Epithelial cell of prostate (primary cell): Measurements from ENCODE around the gene UST.
"Not testable (repeated sequence)": the region's sequence is repeated elsewhere in the genome, so short reads cannot be mapped to it uniquely, and the experiment has no call there.

Experiments used
- DNase-seq: peaks from one replicate; pipeline ENCODE4 v3.0.0-alpha.2; 2011; ENCODE audit warnings: low read depth, low spot score
- H3K27ac ChIP-seq: fragments of 450-650 bp; 2 replicates; pipeline ENCODE4 v1.5.1; 2017; ENCODE audit warnings: mild to moderate bottlenecking

The UST gene

DNA sequence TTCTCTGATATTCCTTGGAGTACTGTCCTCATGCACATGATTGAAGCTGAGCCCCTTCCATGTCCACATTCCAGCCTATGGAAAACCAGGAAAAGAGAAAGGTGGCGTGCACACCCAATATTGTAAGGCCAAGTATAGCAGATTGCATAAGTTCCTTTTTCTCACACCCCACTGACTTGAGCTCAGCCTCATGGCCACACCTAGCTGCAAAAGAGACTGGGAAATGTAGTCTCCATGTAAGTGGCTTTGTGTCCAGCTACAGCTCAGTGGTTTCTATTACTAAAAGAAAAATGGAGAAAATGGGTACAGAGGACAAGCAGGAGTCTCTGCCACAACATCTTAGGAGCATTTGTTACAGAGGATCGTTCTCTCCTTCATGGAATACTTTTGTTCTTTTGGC lies 10.8 kb upstream of the UST start:
- H3K27ac ChIP-seq = no peak overlapping the region
- no peak for DNase-seq

DNA sequence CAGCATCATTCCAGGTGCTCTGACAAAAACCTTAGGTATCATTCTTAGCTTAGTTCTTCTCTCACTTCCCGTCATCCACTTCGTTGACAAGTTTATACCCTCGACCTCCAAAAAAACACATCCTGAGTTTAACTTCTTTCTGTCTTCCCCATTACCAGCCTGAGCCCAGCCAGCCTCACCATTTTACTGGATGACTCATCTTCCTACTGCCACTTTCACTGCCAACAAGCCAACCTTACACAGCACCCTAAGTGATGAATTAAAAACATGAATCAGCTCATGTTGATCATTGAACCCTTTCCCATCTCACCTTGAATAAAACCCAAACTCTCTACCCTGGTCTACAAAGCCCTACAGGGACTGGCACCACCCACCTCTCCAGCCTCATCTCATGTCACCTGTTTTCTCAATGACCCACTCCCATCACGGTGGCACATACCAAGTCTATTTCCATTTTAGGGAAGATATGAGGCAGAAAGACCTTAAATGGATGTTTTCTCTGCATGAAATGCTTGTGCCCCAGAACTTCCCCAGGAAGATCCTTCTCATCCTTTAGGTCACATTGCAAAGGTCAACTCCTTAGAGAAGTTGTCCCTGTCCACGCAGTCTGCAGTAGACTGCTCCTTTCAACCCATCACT lies 9.9 kb upstream of the UST start:
- no peak for DNase-seq
- no peak overlapping the region for H3K27ac ChIP-seq

DNA sequence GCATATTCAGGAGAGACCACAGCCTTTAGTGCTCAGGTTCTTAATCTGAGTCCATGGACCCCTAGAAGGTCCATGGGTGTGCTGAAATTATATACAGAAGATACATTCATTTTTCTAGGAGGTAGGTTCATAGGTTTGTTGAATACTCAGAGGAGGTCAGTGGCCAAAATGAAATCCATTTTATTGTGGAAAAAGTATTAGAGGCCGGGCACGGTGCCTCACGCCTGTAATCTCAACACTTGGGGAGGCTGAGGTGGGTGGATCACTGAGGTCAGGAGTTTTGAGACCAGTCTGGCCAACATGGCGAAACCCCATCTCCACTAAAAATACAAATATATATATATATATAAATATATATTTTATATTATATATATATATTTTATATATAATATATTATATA lies 9.0 kb upstream of the UST start:
- DNase-seq = no peak
- H3K27ac ChIP-seq = no peak overlapping the region

DNA sequence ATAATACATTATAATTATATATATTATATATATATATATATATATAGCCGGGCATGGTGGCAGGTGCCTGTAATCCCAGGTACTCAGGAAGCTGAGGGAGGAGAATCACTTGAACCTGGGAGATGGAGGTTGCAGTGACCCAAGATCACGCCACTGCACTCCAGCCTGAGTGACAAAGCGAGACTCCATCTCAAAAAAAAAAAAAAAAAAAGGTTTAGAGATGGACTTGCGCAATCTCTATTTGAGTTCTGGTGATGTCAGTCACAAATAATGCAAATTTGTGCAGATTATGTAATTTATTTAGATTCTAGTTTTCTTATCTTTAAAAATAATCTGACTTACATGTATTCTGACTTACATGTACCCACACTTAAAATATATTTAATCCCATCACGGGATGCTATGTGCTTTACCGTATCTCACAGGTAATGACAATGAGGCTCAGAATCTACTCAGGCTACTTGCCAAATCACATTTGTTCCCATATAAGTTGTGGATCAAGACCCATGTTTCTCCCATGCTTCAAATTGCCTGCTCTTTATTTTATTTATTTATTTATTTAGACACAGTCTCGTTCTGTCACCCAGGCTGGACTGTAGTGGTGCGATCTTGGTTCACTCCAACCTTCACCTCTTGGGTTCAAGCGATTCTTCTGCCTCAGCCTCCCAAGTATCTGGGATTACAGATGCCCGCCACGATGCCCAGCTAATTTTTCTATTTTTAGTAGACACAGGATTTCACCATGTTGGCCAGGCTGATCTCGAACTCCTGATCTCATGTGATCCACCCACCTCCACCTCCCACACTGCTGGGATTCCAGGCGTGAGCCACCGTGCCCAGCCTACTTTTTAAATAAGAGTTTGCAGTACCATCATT lies 7.6 kb upstream of the UST start:
- H3K27ac ChIP-seq = no peak overlapping the region
- no peak for DNase-seq

DNA sequence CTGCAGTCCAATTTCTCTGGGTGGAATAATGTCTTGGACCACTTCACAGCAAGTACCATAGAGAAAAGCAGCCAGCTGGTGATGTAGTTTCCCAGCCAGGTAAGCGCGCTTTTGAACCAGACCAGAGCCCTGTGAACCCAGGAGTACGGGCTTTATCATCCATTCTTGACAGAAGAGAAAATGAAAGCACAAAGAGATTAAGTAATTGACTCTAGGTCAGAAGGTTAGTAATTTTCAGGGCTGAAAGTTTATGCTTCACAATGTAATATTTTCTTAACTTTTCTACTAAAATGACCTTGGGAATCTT lies 7.1 kb upstream of the UST start:
- no peak overlapping the region for H3K27ac ChIP-seq
- DNase-seq = no peak

DNA sequence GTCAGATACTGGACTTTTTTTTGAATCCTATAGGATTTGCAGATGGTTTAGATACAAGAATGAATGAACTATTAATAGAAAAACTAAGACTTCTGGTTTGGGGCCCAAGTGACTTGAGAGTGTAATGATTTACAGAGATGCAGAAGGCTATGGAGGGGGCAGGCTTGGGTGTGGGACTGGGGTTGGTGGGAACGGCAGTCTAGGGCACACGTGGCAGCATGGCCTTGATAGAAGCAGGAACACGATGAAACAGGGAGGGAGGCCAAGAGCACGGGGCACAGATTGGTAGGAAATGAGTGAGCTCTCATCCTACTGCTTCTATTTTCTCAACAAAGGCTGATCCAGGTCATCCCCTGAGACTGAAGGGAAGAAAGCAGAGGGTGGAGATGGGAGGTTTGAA lies 3.4 kb upstream of the UST start:
- H3K27ac ChIP-seq = no peak overlapping the region
- no peak for DNase-seq

DNA sequence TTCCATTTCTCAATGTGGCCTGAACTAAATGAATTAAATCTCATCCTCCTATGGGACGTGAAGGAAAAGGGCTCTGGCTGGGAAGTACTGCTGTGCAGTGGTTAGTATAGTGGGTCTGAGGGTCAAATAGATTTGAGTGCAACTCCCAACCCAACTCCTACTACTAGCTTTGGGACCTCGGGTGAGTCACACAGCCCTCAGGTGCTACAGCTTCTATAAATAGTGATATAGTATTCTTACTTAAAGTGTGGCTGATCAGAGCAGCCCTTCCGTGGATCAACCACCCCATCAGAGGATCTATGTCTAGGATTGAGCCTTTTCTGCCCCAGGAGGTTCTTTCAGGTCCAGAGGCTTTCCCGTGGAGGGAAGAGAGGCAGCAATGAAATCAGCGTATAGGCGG lies 904 bp upstream of the UST start:
- DNase-seq = no peak
- peak overlapping the region; percentile 61 for H3K27ac ChIP-seq

DNA sequence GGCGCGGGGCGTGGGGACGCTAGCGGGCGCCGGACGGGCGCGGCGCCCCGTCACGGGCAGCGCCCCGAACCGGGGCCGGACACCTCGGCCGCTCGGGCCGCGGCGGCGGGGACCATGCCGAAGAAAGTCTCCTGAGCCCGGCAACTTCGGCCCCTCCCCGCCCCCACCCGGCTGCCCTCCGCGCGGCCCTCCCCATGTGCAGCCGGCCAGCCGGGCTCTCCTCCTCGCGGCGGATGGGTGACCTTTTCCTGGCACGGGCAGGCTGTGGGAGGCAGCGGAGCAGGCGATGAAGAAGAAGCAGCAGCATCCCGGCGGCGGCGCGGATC lies 278 bp downstream of the UST start:
- H3K27ac ChIP-seq = peak overlapping the region; percentile 61
- DNase-seq = no peak

DNA sequence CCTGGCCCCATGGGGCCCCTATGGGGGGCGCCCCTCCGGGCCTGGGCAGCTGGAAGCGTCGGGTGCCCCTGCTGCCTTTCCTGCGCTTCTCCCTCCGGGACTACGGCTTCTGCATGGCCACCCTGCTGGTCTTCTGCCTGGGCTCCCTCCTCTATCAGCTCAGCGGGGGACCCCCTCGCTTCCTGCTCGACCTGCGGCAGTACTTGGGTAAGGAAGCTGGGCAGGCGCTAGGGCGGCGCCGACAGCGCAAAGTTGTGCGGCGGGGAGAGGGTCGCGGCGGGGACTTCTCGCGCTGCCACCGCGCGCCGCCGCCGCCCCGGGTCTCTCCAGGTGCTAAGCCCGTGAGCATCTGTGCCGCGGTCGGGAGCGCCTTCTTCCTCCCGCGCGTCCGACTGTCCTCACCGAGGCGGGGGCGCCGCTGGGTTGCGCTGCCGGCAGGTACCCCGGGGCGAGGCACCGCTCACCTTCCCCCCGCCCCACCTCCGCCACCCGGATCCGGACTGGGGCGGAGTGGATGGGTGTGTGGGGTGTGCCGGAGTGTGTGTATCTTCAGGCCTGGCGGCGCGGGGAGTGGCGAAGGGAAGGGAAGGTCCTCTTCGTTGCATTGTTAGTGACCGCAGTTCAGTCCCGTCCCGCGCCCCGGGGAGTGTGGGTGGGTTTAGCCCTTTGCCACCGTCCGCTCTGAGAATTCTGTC lies 788 bp downstream of the UST start:
- H3K27ac ChIP-seq = peak overlapping the region; percentile 61
- no peak for DNase-seq

DNA sequence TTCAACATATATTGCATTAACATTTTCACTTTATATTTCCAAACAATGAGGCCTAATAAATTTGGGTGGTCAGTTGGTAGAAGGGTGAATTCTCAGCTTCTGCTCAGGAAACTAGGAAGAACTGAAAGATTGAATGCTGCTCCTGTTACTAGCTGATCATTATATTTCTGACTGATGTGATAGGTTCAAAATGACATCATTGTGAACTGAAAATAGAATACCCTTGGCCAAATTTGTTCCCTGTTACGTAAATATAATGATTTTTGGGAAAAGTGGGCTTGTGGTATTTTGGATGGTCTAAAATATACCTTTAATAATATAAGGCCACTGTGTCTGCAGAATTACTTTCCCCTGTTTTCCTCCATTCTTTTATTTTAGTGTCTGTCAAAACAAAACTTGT lies 2.8 kb downstream of the UST start:
- no peak for DNase-seq
- no peak overlapping the region for H3K27ac ChIP-seq

DNA sequence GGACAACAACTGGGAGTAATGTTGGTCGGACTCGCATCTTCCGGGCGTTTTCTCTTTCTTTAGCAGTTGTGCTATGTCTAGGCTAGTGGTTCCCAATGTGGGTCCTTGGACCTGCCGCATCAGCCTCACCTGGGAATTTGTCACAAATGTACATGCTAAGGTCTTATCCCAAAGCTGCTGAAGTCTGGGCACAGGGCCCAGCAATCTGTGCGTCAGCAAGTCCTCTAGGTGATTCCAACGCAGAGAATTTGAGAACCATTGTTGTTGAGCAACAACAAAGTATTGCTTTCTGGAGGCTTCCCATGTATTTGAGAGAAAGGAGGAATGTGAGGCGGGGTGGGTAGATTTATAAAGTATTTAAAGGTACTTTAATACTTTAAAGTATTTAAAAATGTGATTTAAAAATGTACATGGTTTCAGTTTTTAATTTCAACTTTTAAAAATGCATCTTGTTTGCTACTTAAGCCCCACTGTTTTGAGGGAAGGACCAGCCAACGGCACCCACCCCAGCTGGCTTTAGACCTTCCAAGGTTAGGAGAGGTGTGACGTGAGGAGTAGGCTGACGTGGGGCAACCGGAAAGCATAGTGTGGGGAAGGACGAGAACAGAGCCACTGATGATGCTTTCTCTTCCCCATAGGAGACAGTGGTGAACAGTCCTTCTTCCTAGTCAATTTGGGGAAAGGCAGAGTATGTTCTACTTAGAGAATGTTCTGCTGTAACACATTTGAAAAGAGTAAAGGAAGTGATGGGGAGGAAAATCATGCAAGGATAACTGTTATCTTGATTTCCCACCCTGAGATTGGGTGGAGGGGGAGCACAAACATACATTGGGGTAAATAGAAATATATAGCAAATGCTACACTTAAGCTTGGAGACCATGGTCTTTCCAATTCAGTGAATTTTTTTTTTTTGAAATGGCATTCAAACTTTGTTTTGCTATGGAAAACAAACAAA lies 4.3 kb downstream of the UST start:
- no peak overlapping the region for H3K27ac ChIP-seq
- no peak for DNase-seq

DNA sequence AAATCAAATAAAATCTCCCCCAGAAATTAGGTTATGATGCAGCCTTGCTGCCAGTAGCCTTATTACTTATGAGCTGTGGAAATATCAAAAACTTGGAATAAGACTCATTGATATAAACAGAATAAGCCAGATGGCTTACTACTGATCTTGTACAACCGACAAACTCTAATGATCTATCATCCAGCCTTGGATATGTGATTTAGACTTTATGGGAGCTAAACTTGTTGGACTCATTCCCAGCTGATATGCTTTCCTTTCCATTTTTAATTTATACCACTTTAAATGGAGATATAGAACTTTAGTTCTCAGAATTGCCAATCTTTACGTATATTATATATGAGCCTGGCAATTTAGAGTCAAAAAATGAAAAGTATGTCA lies 5.0 kb downstream of the UST start:
- H3K27ac ChIP-seq = no peak overlapping the region
- no peak for DNase-seq

DNA sequence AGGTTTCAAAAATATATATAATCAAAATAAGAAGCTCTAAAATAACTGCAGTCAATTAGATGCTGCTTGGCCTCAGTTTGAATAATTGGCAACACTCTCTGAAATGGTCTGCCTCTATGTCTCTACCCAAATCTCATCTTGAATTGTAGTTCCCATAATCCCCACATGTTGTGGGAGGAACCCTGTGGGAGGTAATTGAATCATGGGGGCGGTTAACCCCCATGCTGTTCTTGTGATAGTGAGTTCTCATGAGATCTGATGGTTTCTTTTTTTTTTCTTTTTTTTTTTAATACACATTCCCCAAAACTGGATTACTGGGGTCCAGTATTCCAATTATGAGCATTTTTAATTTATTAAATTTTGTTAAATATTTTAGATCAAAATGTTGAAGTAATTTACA lies 8.5 kb downstream of the UST start:
- DNase-seq, H3K27ac ChIP-seq: not testable (repeated sequence)

DNA sequence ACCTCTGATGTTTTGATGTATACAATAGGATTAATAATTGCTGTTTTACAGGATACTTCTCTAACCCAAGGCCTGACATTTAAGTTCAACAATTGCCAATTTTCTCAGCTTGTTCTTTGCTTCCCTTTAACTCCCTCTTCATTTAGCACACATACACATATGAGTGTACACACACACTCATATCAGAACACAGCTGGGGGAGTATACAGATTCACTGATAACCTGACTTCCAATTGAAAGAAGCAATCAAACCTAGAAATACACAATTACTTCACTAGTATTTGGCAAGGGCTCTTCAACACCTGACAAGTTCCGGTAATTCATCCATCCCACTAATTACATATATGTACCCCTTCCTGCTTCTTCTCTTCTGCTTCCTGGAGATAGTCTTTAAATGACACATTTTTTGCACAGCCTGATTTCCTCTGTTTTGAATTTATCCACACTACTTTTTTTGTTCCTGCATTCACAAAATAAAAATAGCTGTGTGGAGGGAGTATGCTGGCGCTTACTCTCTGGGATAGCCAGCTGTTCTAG lies 11.2 kb downstream of the UST start:
- no peak overlapping the region for H3K27ac ChIP-seq
- no peak for DNase-seq

DNA sequence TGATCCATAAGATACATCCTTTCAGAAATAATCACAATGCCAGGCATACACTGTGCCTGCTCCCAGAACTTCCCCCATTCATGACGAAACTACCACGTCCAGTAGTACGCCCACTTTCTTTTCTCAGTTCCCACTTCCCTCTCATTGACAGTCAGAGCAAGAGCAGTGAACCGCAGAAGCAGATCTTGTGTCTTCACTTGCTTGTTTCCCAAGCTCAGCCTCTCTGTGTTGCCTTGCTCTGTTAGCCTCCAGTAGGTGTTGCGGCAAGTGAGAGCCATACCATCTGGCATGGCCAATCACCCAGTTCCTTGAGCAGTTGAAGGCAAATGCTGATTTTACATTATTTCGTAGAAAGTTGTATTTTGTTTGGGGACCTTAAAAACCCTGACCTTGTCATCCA lies 11.7 kb downstream of the UST start:
- no peak for DNase-seq
- H3K27ac ChIP-seq = no peak overlapping the region

DNA sequence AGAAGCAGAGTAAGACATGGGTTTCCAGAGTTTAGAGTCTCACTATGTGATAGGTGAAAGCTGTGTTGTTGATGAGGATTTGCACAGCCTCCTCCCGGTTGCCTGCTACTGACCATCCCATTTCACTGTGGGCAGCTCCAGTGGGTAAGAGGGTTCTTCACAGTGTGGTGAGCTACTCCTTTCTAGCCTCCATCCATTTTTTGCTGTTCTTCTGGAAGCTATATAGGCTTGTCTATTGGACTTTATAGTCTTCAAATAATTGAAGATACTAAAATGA lies 13.4 kb downstream of the UST start:
- DNase-seq = no peak
- peak overlapping the region; percentile 71 for H3K27ac ChIP-seq

DNA sequence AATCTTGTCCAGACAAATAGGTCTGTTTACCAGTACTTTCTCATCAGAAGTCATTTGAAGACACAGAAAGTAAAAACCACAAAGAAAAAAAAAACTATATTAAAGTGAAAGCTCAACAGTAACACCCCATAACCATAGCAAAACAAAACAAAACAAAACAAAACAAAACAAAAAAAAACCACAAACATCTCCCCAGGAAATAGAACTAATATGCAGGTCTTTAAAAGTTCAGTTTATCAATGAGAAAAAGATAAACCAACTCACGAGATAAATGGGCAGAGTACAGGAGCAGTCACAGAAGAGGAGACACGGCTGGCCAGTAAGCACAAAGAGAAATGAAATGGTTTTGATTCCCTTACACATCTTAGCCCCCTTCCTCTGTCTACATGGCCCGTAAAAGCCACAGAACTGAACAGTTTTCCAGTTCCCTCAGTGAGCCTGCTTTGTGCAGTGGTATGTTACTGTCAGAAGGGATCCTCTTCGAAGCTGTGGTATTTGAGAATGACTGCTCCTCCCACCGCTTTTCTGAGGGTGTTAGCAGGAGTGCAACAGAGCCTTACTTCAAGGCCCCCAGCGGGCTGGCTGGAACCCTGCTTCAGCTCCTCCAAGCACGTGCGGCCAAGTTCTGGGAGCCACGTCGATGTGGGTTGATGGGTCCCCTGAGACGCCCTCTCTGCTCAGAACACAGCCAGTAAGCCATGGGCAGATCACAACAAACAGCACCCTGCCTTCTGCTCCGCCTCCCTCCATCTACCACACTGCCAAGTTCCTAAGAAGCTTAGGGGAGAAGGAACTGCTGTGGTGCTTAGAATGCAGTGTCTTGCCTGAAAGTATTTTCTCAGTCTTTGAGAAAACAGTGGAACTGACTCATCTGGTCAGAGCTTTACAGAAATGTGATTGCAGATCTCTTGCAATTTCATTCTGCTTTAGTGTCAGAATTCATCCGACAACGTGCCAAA lies 14.0 kb downstream of the UST start:
- no peak for DNase-seq
- H3K27ac ChIP-seq = peak overlapping the region; percentile 71

DNA sequence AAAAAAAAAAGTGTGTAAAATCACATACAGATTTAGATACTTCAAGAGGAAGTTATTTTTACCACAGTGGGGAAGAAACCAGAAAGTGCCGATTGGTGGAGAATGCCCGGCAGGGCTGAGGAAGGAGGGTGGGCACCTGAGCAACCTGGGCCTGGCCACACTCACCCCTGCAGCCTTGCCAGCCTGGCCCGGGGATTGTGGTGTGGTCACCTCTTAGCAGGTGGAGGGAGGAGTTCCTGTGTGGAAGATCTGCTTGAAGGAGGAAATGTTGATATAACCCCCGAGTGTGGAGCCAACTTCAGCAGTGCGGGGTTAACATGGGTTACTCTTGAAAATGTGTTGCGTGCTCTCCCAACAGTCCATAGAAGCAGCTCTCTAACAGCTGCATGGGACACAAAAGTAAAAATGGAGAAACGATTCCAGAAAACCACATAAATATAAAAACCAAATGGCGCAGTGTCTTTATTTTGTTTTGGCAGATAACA lies 14.7 kb downstream of the UST start:
- DNase-seq = no peak

DNA sequence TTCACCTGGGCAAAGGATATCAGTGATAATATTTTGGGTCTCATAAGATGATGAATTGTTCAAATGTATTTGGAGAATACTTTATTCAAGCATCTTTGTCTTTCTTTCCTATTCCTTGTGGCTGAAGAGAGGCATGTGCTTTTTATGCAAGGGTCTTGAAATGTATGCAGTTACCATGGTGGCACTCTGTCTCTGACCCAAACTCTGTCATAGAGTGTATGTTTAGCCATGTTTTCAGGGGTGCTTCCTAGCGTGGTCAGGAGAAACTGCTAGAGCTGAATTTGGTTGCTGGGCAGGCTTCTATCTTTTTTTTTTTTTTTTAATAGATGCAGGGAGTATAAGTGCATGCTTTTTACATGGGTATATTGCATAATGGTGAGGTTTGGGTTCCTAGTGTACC lies 15.4 kb downstream of the UST start:
- no peak for DNase-seq
- no peak overlapping the region for H3K27ac ChIP-seq

More for the DNA sequence above, 14.7 kb downstream of the UST start:
- peak overlapping the region; percentile 71 for H3K27ac ChIP-seq
